KMS-11 (cell line): ENCODE results near the gene RRAS.
A peak's percentile ranks its signal among the peaks of the same experiment; 100 is the strongest.

Experiments used
- H2AFZ ChIP-seq: fragments of 200-600 bp; sonication (generic); 2 replicates; pipeline ENCODE4 v1.6.1; 2016; ENCODE audit warnings: antibody characterized with exemption, mixed run types, low read depth
- H3K27ac ChIP-seq: fragments of 200-600 bp; sonication (generic); 2 replicates; pipeline ENCODE4 v1.6.1; 2016; ENCODE audit warnings: mild to moderate bottlenecking, mixed run types
- H3K27me3 ChIP-seq: fragments of 200-600 bp; sonication (generic); 2 replicates; pipeline ENCODE4 v1.6.1; 2017; ENCODE audit warnings: mild to moderate bottlenecking, low read depth, mixed run types, moderate library complexity; ENCODE audit not compliant: insufficient read depth
- H3K36me3 ChIP-seq: fragments of 200-600 bp; sonication (generic); 2 replicates; pipeline ENCODE4 v1.6.1; 2017; ENCODE audit warnings: mild to moderate bottlenecking, mixed run types; ENCODE audit not compliant: insufficient read depth
- H3K4me1 ChIP-seq: fragments of 200-600 bp; sonication (generic); 2 replicates; pipeline ENCODE4 v1.6.1; 2016; ENCODE audit warnings: mild to moderate bottlenecking, low read depth, mixed run types; ENCODE audit not compliant: poor library complexity, severe bottlenecking
- H3K4me2 ChIP-seq: fragments of 200-600 bp; sonication (generic); 2 replicates; pipeline ENCODE4 v1.7.0; 2016; ENCODE audit warnings: mild to moderate bottlenecking, mixed run types
- H3K4me3 ChIP-seq: fragments of 200-600 bp; sonication (generic); IDR thresholded peaks from 2 replicates; pipeline ENCODE4 v1.6.1; 2017; ENCODE audit warnings: low read depth, low read length, mixed read lengths; ENCODE audit not compliant: insufficient read depth
- H3K79me2 ChIP-seq: fragments of 200-600 bp; sonication (generic); 2 replicates; pipeline ENCODE4 v1.6.1; 2016; ENCODE audit warnings: low read depth, mixed run types; ENCODE audit not compliant: insufficient read depth
- H3K9ac ChIP-seq: fragments of 200-600 bp; sonication (generic); 2 replicates; pipeline ENCODE4 v1.6.1; 2016; ENCODE audit warnings: mild to moderate bottlenecking, mixed run types
- H4K20me1 ChIP-seq: fragments of 200-600 bp; sonication (generic); 2 replicates; pipeline ENCODE4 v1.6.1; 2016; ENCODE audit warnings: mild to moderate bottlenecking, mixed run types; ENCODE audit not compliant: insufficient read depth
- CTCF ChIP-seq: fragments of 200-600 bp; sonication (generic); conservative IDR thresholded peaks from 2 replicates; pipeline ENCODE4 v1.6.1; 2017; ENCODE audit warnings: low read depth, mild to moderate bottlenecking, antibody characterized with exemption, low read length, moderate library complexity, mixed read lengths

RRAS gene

GRCh38 chr19:49684983-49685553 is 45.1 kb upstream of the RRAS start:
- Histone ChIP-seq H3K27me3 (no peaks in the 10 kb centered on the region), H4K20me1 (peaks cover 10% of the 10 kb centered on the region; the same call in 1 of the 2 replicates), H3K79me2 (peaks cover 31% of the 10 kb centered on the region), H3K4me2 (no peak overlapping the region), H3K36me3 (peaks cover 9% of the 10 kb centered on the region; the same call in 1 of the 2 replicates), H3K9ac (no peak overlapping the region), H3K4me3 (no peak overlapping the region), H2AFZ (no peak overlapping the region), H3K4me1 (peaks cover 17% of the 10 kb centered on the region), H3K27ac (no peak overlapping the region)
- no peak for TF ChIP-seq CTCF

GRCh38 chr19:49684251-49684982 is 44.5 kb upstream of the RRAS start:
- no peaks in the 10 kb centered on the region for H3K27me3 ChIP-seq
- peaks cover 38% of the 10 kb centered on the region for H3K79me2 ChIP-seq
- H3K4me2 ChIP-seq, result no peak overlapping the region
- no peak overlapping the region for H3K4me3 ChIP-seq
- H4K20me1 ChIP-seq, result peaks cover 10% of the 10 kb centered on the region; the same call in 1 of the 2 replicates
- H3K36me3 ChIP-seq, result peaks cover 9% of the 10 kb centered on the region; the same call in 1 of the 2 replicates
- no peak overlapping the region for H2AFZ ChIP-seq
- peak; percentile 39 for TF ChIP-seq CTCF
- H3K9ac ChIP-seq, result no peak overlapping the region
- peaks cover 23% of the 10 kb centered on the region for H3K4me1 ChIP-seq
- H3K27ac ChIP-seq, result no peak overlapping the region

- TF ChIP-seq CTCF, result no peak
- no peak overlapping the region for H3K4me3 ChIP-seq
- H3K27me3 ChIP-seq, result no peaks in the 10 kb centered on the region
- no peak overlapping the region for H2AFZ ChIP-seq
- no peak overlapping the region for H3K9ac ChIP-seq
- no peak overlapping the region for H3K27ac ChIP-seq
- peaks cover 29% of the 10 kb centered on the region for H3K4me1 ChIP-seq
- no peak overlapping the region for H3K4me2 ChIP-seq
- peaks cover 44% of the 10 kb centered on the region for H3K79me2 ChIP-seq
- H3K36me3 ChIP-seq, result peaks cover 9% of the 10 kb centered on the region; the same call in 1 of the 2 replicates
- peaks cover 10% of the 10 kb centered on the region; the same call in 1 of the 2 replicates for H4K20me1 ChIP-seq
Observed at GRCh38 chr19:49683814-49684250, 43.9 kb upstream of the RRAS start.

- Histone ChIP-seq H3K27ac (no peak overlapping the region), H3K9ac (no peak overlapping the region), H3K4me3 (no peak overlapping the region), H3K79me2 (peaks cover 59% of the 10 kb centered on the region), H3K4me2 (no peak overlapping the region), H3K36me3 (peaks cover 9% of the 10 kb centered on the region; the same call in 1 of the 2 replicates), H3K4me1 (peaks cover 29% of the 10 kb centered on the region), H4K20me1 (peaks cover 10% of the 10 kb centered on the region; the same call in 1 of the 2 replicates), H2AFZ (no peak overlapping the region), H3K27me3 (no peaks in the 10 kb centered on the region)
- TF ChIP-seq CTCF, result no peak
Observed at GRCh38 chr19:49682274-49682673, 42.3 kb upstream of the RRAS start.
